IMR-90 (cell line): ENCODE data around the gene RABL2B.
"Not testable (repeated sequence)": the region's sequence is repeated elsewhere in the genome, so short reads cannot be mapped to it uniquely, and the experiment has no call there.

Experiments
- BHLHE40 ChIP-seq: fragments of 150-350 bp; IDR thresholded peaks from 2 replicates; pipeline ENCODE4 v1.6.1; 2016; ENCODE audit warnings: mild to moderate bottlenecking, low read depth, low read length
- CEBPB ChIP-seq: IDR thresholded peaks from 2 replicates; pipeline ENCODE4 v1.6.1; 2012; ENCODE audit warnings: low read depth, low read length, improper control_type of control experiment
- FOS ChIP-seq: fragments of 150-350 bp; IDR thresholded peaks from 2 replicates; pipeline ENCODE4 v1.6.1; 2016; ENCODE audit warnings: low read depth, low read length
- MAFK ChIP-seq: IDR thresholded peaks from 2 replicates; pipeline ENCODE4 v1.6.1; 2012; ENCODE audit warnings: low read depth, low read length, improper control_type of control experiment
- MAZ ChIP-seq: IDR thresholded peaks from 2 replicates; pipeline ENCODE4 v1.6.1; 2012; ENCODE audit warnings: low read depth, mild to moderate bottlenecking, low read length, improper control_type of control experiment, moderate library complexity, borderline replicate concordance
- MXI1 ChIP-seq: IDR thresholded peaks from 2 replicates; pipeline ENCODE4 v1.6.1; 2012; ENCODE audit warnings: low read depth, mild to moderate bottlenecking, low read length, moderate library complexity, borderline replicate concordance
- NFE2L2 ChIP-seq: fragments of 150-350 bp; IDR thresholded peaks from 2 replicates; pipeline ENCODE4 v1.6.1; 2016; ENCODE audit warnings: low read depth, mild to moderate bottlenecking, low read length
- POLR2A ChIP-seq: IDR thresholded peaks from 2 replicates; pipeline ENCODE4 v1.6.1; 2012; ENCODE audit warnings: mild to moderate bottlenecking, low read depth, low read length
- RAD21 ChIP-seq: IDR thresholded peaks from 2 replicates; pipeline ENCODE4 v1.6.1; 2012; ENCODE audit warnings: low read length, improper control_type of control experiment
- RCOR1 ChIP-seq: IDR thresholded peaks from 2 replicates; pipeline ENCODE4 v1.6.1; 2012; ENCODE audit warnings: mild to moderate bottlenecking, low read length, improper control_type of control experiment; ENCODE audit not compliant: insufficient replicate concordance
- RFX5 ChIP-seq: IDR thresholded peaks from 2 replicates; pipeline ENCODE4 v1.8.0; 2012; ENCODE audit warnings: low read depth, mild to moderate bottlenecking, low read length, moderate library complexity
- TF ChIP-seq, protein P1 (sequence below): conservative IDR thresholded peaks from 2 replicates; pipeline ENCODE4 v1.5.1; 2012; ENCODE audit warnings: mild to moderate bottlenecking, low read depth, low read length, improper control_type of control experiment
- TF ChIP-seq, protein P2 (sequence below): fragments of 150-350 bp; IDR thresholded peaks from 2 replicates; pipeline ENCODE4 v1.6.1; 2017; ENCODE audit warnings: mild to moderate bottlenecking, antibody characterized with exemption, low read length, low read depth
- TF ChIP-seq, protein P3 (sequence below): fragments of 150-350 bp; IDR thresholded peaks from 2 replicates; pipeline ENCODE4 v1.6.1; 2016; ENCODE audit warnings: low read depth, mild to moderate bottlenecking, low read length, moderate library complexity, borderline replicate concordance

DNA sequence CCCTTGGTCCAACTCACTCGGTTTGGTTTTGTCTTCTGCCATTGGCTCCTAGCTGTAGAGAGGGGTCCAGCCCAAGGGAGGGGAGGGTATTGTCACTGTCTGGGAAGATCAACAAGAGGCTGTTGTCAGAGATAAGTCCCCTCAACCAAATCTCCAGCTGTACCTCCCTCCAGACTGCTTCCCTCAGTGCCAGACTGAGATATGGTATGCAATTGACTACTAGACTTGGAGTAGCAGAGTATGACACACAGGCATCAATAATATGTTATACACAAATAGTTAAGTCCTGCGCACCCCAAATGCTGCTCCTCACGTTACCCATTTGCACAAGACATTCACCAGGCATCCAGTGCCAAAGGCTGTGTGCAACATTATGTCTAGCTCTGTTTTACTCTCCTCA, 1.2 kb downstream of the RABL2B start:
- not testable (repeated sequence) for TF ChIP-seq POLR2A, RFX5, RAD21, RCOR1, MAFK, CEBPB, BHLHE40, FOS, NFE2L2, MAZ, MXI1
- TF ChIP-seq, protein P1, sequence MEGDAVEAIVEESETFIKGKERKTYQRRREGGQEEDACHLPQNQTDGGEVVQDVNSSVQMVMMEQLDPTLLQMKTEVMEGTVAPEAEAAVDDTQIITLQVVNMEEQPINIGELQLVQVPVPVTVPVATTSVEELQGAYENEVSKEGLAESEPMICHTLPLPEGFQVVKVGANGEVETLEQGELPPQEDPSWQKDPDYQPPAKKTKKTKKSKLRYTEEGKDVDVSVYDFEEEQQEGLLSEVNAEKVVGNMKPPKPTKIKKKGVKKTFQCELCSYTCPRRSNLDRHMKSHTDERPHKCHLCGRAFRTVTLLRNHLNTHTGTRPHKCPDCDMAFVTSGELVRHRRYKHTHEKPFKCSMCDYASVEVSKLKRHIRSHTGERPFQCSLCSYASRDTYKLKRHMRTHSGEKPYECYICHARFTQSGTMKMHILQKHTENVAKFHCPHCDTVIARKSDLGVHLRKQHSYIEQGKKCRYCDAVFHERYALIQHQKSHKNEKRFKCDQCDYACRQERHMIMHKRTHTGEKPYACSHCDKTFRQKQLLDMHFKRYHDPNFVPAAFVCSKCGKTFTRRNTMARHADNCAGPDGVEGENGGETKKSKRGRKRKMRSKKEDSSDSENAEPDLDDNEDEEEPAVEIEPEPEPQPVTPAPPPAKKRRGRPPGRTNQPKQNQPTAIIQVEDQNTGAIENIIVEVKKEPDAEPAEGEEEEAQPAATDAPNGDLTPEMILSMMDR, result not testable (repeated sequence)
- TF ChIP-seq, protein P2, sequence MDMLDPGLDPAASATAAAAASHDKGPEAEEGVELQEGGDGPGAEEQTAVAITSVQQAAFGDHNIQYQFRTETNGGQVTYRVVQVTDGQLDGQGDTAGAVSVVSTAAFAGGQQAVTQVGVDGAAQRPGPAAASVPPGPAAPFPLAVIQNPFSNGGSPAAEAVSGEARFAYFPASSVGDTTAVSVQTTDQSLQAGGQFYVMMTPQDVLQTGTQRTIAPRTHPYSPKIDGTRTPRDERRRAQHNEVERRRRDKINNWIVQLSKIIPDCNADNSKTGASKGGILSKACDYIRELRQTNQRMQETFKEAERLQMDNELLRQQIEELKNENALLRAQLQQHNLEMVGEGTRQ, result not testable (repeated sequence)
- TF ChIP-seq, protein P3, sequence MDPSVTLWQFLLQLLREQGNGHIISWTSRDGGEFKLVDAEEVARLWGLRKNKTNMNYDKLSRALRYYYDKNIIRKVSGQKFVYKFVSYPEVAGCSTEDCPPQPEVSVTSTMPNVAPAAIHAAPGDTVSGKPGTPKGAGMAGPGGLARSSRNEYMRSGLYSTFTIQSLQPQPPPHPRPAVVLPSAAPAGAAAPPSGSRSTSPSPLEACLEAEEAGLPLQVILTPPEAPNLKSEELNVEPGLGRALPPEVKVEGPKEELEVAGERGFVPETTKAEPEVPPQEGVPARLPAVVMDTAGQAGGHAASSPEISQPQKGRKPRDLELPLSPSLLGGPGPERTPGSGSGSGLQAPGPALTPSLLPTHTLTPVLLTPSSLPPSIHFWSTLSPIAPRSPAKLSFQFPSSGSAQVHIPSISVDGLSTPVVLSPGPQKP, result not testable (repeated sequence)
